Adrenal gland (tissue), 12 donors: ENCODE results near the gene CKAP5. TPM values are rescaled to one million over a fixed set of nuclear protein-coding genes. Genes with fewer than 3 reads are reported as not detected.

ENCODE experiments used
- DNase-seq, 7 donors: peaks; one replicate each; pipeline ENCODE4 v3.0.0-alpha.2; 2019 to 2020
- H3K27ac ChIP-seq, 5 donors: fragments of 200-600 bp; sonication (generic) in 4 of 5; 1 replicate in 3 of 5; 2 replicates in 2 of 5; pipeline versions ENCODE4 v1.5.1 to v1.8.0; 2016 to 2020; ENCODE audit warnings: mild to moderate bottlenecking in 1 of 5
- H3K27me3 ChIP-seq: fragments of 200-600 bp; 2 replicates; pipeline ENCODE4 v1.8.0; 2021
- H3K36me3 ChIP-seq, 2 donors: fragments of 200-600 bp; replicated peaks in 1 of 2; 1 replicate in 1 of 2; 2 replicates in 1 of 2; pipeline versions ENCODE4 v1.5.1 to v1.8.0; 2018 to 2022
- H3K4me1 ChIP-seq, 2 donors: fragments of 200-600 bp; replicated peaks in 1 of 2; 1 replicate in 1 of 2; 2 replicates in 1 of 2; pipeline versions ENCODE4 v1.5.1 to v1.8.0; 2018 to 2021
- H3K4me3 ChIP-seq, 4 donors: fragments of 200-600 bp; sonication (generic) in 3 of 4; one replicate each; pipeline ENCODE4 v1.5.1; 2016 to 2018
- H3K9me3 ChIP-seq, 3 donors: fragments of 200-600 bp; sonication (generic) in 1 of 3; replicated peaks in 1 of 3; 1 replicate in 2 of 3; 2 replicates in 1 of 3; pipeline versions ENCODE4 v1.5.1 to v1.8.0; 2016 to 2021
- CTCF ChIP-seq, 6 experiments: fragments of 450-650 bp in 4 of 6; fragments of 200-600 bp in 2 of 6; sonication (generic) in 1 of 6; IDR thresholded peaks; 1 replicate in 5 of 6; 2 replicates in 1 of 6; pipeline versions ENCODE4 v1.5.1 to v1.8.0; 2016 to 2021; ENCODE audit warnings: antibody characterized with exemption in 6 of 6, mild to moderate bottlenecking in 2 of 6, moderate library complexity in 1 of 6
- POLR2A ChIP-seq, 2 donors: fragments of 450-650 bp; IDR thresholded peaks; one replicate each; pipeline ENCODE4 v1.6.1; 2017; ENCODE audit warnings: antibody characterized with exemption in 2 of 2, mild to moderate bottlenecking in 2 of 2, moderate library complexity in 1 of 2
- WGBS, 4 donors: extraction: QIAGEN DNeasy Blood & Tissue Kit in 2 of 4; methylation state at CpG; one replicate each; pipeline versions ENCODE4 v1.1.5 to v1.1.7; 2013 to 2017; 5-methylcytosine and 5-hydroxymethylcytosine counted together
- intact Hi-C, 2 donors: fragments of 100-400 bp; cut with DNase I; formaldehyde crosslinking; loops; one replicate each; pipeline versions ENCODE4 v1.14.1 to v1.15.0; 2022 to 2023
- polyA plus RNA-seq, 3 donors: library from polyadenylated mRNA; stranded (reverse); fragments of 200-250 nt in 2 of 3; fragments of 350-450 nt in 1 of 3; fragmentation: Illumina TruSeq in 1 of 3; extraction: RNeasy Lipid Tissue Mini Kit (QIAGEN cat#74804) in 1 of 3; gene quantifications; one replicate each; pipeline ENCODE4 v1.2.3, GENCODE V29; 2013 to 2014
- total RNA-seq, 9 donors: library from RNA; depleted of rRNA in 4 of 9; stranded (reverse); fragments of >200 nt in 4 of 9; fragments of 120-200 nt in 1 of 9; fragmentation: NEBNext Ultra II Directional in 1 of 9; extraction: Animal tissue kit (Norgen Biotek cat#: 25700) in 1 of 9; gene quantifications; one replicate each; pipeline versions ENCODE4 v1.1.0 to v1.2.4, GENCODE V29; 2013 to 2023
- donor health status: healthy with polysubstance abuse.
- donor health status: Bipolar disorder and iron deficiency.
- donor health status: DM: yes; HTN: yes; CAD: no.
- donor health status: DM: no; HTN: no; CAD: no.
- donor health status: DM: no; HTN: no; CAD: no.
- donor health status: DM: yes; HTN: yes; CAD: no.

The CKAP5 gene
- total and polyA plus RNA-seq, 12 donors: 18.0 to 174 (median 97.6) TPM

- TF ChIP-seq POLR2A (IDR thresholded peaks at IDR 0.05) (no peak), CTCF (IDR thresholded peaks at IDR 0.05) (no peak)
- Histone ChIP-seq H3K27me3 (no peaks in the 10 kb centered on the region), H3K9me3 (no peaks in the 10 kb centered on the region), H3K36me3 (no peaks in the 10 kb centered on the region), H3K27ac (no peak overlapping the region), H3K4me1 (no peaks in the 10 kb centered on the region), H3K4me3 (no peak overlapping the region)
- no peak for DNase-seq
- WGBS, 4 donors: 86 to 94% (median 88%) methylated on average over 15 to 19 of the region's 19 CpGs
- intact Hi-C loops: no loop called here
These were observed 120.5 kb downstream of the CKAP5 start for GRCh38 chr11:46725338-46726205.

- 74 to 81% (median 76%) methylated on average over 7 to 8 of the region's 8 CpGs for WGBS, 4 donors
- intact Hi-C loops: no loop called here
These were observed 122.0 kb downstream of the CKAP5 start for GRCh38 chr11:46724088-46724487.

GRCh38 chr11:46723359-46723680, 122.8 kb downstream of the CKAP5 start:
- 80 to 100% (median 83%) methylated on average over 1 to 8 of the region's 8 CpGs for WGBS, 4 donors
- H3K9me3 ChIP-seq: no peaks in the 10 kb centered on the region
- H3K36me3 ChIP-seq: no peaks in the 10 kb centered on the region
- DNase-seq: no peak
- no peaks in the 10 kb centered on the region for H3K4me1 ChIP-seq
- H3K27me3 ChIP-seq: no peaks in the 10 kb centered on the region
- H3K4me3 ChIP-seq: no peak overlapping the region
- intact Hi-C loops: no loop called here
- TF ChIP-seq CTCF (IDR thresholded peaks at IDR 0.05) (no peak), POLR2A (IDR thresholded peaks at IDR 0.05) (no peak)
- no peak overlapping the region for H3K27ac ChIP-seq

More at GRCh38 chr11:46724088-46724487, 122.0 kb downstream of the CKAP5 start:
- H3K27me3 ChIP-seq: no peaks in the 10 kb centered on the region
- no peak overlapping the region for H3K27ac ChIP-seq
- TF ChIP-seq POLR2A (IDR thresholded peaks at IDR 0.05) (no peak), CTCF (IDR thresholded peaks at IDR 0.05) (no peak)
- no peaks in the 10 kb centered on the region for H3K9me3 ChIP-seq
- no peaks in the 10 kb centered on the region for H3K4me1 ChIP-seq
- H3K36me3 ChIP-seq: no peaks in the 10 kb centered on the region
- no peak for DNase-seq
- no peak overlapping the region for H3K4me3 ChIP-seq

- Histone ChIP-seq H3K27me3 (no peaks in the 10 kb centered on the region), H3K36me3 (no peaks in the 10 kb centered on the region), H3K9me3 (no peaks in the 10 kb centered on the region), H3K4me3 (no peak overlapping the region), H3K27ac (no peak overlapping the region), H3K4me1 (no peaks in the 10 kb centered on the region)
- no peak for DNase-seq
- no peak for TF ChIP-seq CTCF (IDR thresholded peaks at IDR 0.05)
- TF ChIP-seq POLR2A (IDR thresholded peaks at IDR 0.05): no peak
- intact Hi-C loops: no loop called here
- 90 to 97% (median 93%) methylated on average over 8 to 11 of the region's 11 CpGs for WGBS, 4 donors
These were observed 123.3 kb downstream of the CKAP5 start for GRCh38 chr11:46722566-46723358.
